ENCODE measurements around the gene PRCD. TPM values are rescaled to one million over a fixed set of nuclear protein-coding genes. Genes with fewer than 3 reads are reported as not detected.
"Not testable (repeated sequence)": the region's sequence is repeated elsewhere in the genome, so short reads cannot be mapped to it uniquely, and the experiment has no call there.

Gene PRCD
- total RNA-seq, 2 donors from 2014 or later = 1.6 to 4.7 TPM

DNA sequence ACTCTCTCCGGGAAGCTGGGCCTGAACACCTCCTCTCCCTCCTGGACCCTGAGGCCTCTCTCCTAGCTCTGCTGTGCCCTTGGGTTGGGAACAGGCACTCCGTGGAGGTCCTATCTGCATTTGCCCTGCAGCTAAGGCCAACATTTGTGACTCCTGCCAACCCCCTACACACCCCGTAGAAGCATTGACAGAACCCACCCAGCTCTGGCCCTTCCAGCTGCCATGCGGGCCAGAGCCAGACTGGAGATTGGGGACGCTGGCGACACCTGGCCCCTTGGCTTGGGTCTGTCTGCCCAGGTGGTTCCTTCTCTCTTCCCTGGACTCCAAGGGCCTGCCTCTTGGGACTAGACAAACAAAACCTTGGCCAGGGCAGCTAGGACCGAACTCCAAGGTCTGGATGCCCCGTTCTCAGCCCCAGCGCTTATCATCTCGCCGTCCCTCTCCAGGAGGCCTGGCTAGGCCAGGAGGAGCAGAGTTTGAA, 38.0 kb upstream of the PRCD start:
- peak; percentile 58 for DNase-seq (ENCODE audit: low spot score)
- intact Hi-C loops (cut with DNase I) = loop anchor here in 1 of 2 donors (2.0 kb wide), 1 partner anchor 61 kb away; no protein-coding TSS in a partner anchor

- peak; percentile 51 for DNase-seq (ENCODE audit: low spot score)
- intact Hi-C loops (cut with DNase I) = no loop called here
These were observed 37.3 kb upstream of the PRCD start for GRCh38 chr17:76502341-76503211.

- intact Hi-C loops (cut with DNase I) = loop anchor here (2.0 kb wide), 1 partner anchor 37 kb away; the partner anchor contains the start of gene AANAT (in 2 of the 2)
- no peak for DNase-seq (ENCODE audit: low spot score)
These were observed 35.7 kb upstream of the PRCD start for GRCh38 chr17:76504117-76504516.

DNA sequence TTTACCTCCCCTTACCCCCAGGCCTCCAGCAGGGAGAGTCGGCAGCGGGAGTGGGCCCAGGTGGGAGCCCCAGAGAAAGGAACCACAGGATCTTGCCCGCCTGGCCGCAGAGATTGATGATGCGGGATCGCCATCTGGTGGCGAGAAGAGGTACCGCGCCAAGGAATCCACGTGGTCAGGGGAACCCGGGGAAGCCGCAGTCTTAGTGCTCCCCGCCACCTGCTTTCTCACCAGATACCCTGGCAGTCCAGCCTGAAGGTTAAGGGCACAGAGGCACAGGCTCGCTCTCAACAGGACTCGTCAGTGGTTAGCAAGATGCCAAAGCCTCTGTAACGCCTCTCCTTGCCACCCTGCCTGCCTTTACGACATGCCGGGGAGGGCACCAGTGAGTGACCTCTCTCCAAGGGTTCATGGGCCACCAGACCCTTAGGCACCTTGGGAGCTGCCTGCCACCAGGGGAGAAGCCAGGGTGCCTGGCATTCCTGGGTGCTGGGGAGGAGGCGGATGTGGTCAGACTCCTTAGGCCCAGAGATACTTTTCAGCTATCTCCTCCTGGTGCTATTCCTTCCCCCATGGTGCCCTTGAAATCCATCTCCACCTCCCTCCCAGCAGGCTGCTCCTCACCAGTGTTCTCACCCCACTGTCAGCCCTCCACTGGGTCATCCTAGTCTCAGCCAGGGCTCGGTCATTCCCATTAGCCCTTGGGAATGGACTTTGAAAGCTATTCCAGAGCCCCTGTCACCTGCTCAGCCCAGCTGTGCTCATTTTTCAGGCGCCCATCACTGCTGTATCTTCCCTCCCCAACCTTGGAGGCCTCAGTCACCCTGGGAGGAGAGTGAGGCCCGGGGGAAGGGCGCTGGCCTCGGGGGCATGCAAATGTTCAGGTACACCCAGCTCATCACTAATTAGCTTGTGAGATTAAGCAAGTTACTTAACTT, 33.2 kb upstream of the PRCD start:
- peak; percentile 95 for DNase-seq (ENCODE audit: low spot score)
- intact Hi-C loops (cut with DNase I) = loop anchor here in 1 of 2 donors (5.0 kb wide), 1 partner anchor 99 kb away; no protein-coding TSS in a partner anchor

- DNase-seq (ENCODE audit: low spot score) = not testable (repeated sequence)
- intact Hi-C loops (cut with DNase I) = loop anchor here in 1 of 2 donors (5.0 kb wide), 1 partner anchor 101 kb away; no protein-coding TSS in a partner anchor
These were observed 31.3 kb upstream of the PRCD start for GRCh38 chr17:76508472-76509063.

DNA sequence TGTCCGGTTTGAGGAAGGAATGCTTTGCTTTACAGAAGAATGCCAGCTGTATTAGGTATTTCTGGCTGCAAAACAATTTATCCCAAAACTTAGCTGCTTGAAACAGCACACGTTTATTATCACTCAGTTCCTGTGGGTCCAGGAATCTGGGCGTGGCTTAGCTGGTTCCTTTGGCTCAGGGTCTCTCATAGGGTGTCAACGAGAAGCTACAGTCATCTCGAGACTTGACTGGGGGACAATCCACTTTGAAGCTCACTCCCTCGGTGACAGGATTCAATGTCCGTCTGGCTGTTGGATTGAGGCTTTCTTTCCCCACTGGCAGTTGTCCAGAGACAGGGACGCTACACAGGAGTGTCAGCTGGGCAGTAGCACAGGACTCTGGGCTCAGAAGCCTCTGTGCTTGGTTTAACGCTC, 29.0 kb upstream of the PRCD start:
- intact Hi-C loops (cut with DNase I) = no loop called here
- DNase-seq (ENCODE audit: low spot score) = no peak

- intact Hi-C loops (cut with DNase I) = no loop called here
These were observed 28.0 kb upstream of the PRCD start for GRCh38 chr17:76511668-76512365.

GRCh38 chr17:76512366-76513305, 27.2 kb upstream of the PRCD start:
- DNase-seq (ENCODE audit: low spot score) = peak; percentile 66
- intact Hi-C loops (cut with DNase I) = no loop called here

More at GRCh38 chr17:76511668-76512365, 28.0 kb upstream of the PRCD start:
- DNase-seq (ENCODE audit: low spot score) = peak; percentile 76

DNA sequence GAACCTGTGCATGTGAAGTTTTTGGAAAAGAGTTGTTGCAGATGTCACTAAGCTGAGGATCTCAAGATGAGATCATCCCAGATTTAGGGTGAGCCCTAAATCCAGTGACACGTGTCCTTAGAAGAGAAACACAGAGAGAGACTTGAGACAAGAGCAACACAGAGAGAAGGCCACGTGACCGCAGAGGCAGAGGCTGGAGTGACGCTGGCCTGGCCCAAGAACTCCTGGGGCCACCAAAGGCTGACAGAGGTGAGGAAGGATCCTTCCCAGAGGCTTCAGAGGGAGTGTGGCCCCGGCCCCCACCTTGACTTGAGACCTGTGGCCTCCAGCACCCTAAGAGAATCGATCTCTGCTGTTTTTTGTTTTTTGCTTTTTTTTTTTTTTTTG, 26.5 kb upstream of the PRCD start:
- intact Hi-C loops (cut with DNase I) = no loop called here
- DNase-seq (ENCODE audit: low spot score) = no peak

GRCh38 chr17:76514355-76514754, 25.5 kb upstream of the PRCD start:
- DNase-seq (ENCODE audit: low spot score); intact Hi-C loops (cut with DNase I): not testable (repeated sequence)

- DNase-seq (ENCODE audit: low spot score) = peak; percentile 93
- intact Hi-C loops (cut with DNase I) = no loop called here
These were observed 24.4 kb upstream of the PRCD start for GRCh38 chr17:76515274-76515949.

DNA sequence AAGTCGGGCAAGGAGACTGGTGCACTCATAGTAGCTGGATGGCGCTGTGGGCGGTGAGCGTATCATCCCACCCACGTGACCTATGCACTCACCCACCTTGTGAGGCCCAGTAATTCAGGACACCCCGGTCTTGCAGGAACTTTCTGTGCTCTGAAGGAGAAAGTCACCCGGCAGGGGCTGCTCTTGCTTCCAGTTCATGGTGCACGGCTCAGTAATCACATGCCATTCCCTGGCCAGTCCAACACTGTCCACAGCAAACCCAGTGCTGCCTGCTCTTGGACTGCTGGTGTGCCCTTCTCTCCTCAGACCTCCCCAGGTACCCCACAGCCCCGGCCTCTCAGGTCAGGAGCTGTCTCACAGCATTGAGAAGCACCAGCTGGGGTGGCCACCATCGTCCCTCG, 22.2 kb upstream of the PRCD start:
- peak; percentile 78 for DNase-seq (ENCODE audit: low spot score)
- intact Hi-C loops (cut with DNase I) = no loop called here

GRCh38 chr17:76519048-76519966, 20.5 kb upstream of the PRCD start:
- DNase-seq (ENCODE audit: low spot score) = peak; percentile 49
- intact Hi-C loops (cut with DNase I) = no loop called here

GRCh38 chr17:76521262-76521661, 18.6 kb upstream of the PRCD start:
- intact Hi-C loops (cut with DNase I) = loop anchor here in 1 of 2 donors (10.0 kb wide), 1 partner anchor 104 kb away; no protein-coding TSS in a partner anchor
- peak; percentile 64 for DNase-seq (ENCODE audit: low spot score)

DNA sequence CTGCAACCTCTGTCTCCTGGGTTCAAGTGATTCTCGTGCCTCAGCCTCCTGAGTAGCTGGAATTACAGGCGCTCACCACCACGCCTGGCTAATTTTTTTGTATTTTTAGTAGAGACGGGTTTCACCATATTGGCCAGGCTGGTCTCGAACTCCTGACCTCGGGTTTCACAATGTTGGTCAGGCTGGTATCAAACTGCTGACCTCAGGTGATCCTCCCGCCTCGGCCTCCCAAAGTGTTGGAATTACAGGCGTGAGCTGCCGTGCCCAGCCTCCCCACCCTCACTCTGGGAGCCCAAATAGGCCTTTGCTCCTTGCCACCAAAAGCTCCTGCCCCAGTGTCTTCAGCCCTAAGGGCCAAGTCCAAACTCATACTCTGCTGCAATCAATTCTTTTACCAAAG, 18.2 kb upstream of the PRCD start:
- DNase-seq (ENCODE audit: low spot score) = not testable (repeated sequence)
- intact Hi-C loops (cut with DNase I) = loop anchor here in 1 of 2 donors (10.0 kb wide), 1 partner anchor 103 kb away; no protein-coding TSS in a partner anchor
